Measurements from ENCODE around the gene ZCCHC24.

DNA sequence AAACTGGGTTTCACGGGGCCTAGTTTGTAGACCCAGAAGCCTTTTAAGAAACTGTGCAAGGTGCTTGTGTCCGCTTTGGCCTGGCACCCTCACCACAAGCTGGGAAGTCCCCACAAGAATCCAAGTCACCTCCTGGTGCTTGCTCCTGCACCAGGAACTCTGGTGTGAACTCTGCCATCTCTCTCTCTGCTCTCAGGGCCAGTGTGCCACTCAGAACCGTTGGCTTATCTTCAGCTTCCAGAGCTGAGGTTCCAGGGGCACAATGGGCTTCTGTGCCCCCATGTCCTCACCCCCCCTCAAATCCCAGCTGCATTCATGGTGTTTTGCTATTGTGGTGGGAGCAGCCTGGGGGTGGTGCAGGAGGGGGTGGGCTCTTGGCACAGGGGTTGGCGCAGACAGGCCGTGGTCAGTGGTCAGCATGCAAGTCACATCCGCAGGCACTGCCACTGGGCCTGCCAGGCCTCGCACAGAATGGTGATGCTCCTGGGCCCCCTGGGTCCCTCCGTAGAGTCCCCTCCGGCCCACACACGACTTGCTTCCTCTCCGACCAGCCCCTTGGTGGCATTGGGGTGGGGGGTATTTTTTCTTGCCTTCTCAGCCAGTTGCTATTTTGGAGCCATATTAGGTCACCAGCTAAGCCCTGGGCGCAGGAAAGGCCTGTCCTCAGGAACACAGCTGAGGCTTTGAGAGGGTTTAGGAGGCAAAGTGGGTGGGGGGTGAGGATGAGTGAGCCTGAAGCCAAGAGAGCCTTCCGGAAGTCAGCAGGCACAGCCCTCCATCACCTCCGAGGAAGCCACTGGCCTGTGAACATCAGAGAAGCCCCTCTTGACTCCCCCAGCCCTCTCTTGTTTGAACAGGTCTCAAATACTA is 3.0 kb downstream of the ZCCHC24 start:
- TF ChIP-seq CTCF (conservative IDR thresholded peaks at IDR 0.05) (no peak), ZFX (IDR thresholded peaks at IDR 0.05) (no peak)
